Stimulated activated naive CD8-positive, alpha-beta T cell treated with anti-CD3 and anti-CD28 coated beads, Interleukin-15, amount 100 ng/mL, for 72 hours (primary cell): ENCODE measurements around the gene DPP6.
"Not testable (repeated sequence)": the region's sequence is repeated elsewhere in the genome, so short reads cannot be mapped to it uniquely, and the experiment has no call there.

ENCODE experiments used
- ATAC-seq: fragments of 150-1000 bp; cut with Tn5 transposase; 2 replicates; pipeline ENCODE4 v1.10.0; 2021; ENCODE audit warnings: mild to moderate bottlenecking, moderate library complexity
- DNase-seq, 2 donors: peaks; one replicate each; pipeline ENCODE4 v3.0.0; 2021 to 2022
- H3K27ac Mint-ChIP-seq, 2 donors: one replicate each; pipeline ENCODE4 v1.8.0; 2022; ENCODE audit warnings: mild to moderate bottlenecking in 2 of 2, mixed read lengths in 2 of 2, moderate library complexity in 2 of 2
- H3K27me3 Mint-ChIP-seq: one replicate; pipeline ENCODE4 v1.8.0; 2022; ENCODE audit warnings: mixed read lengths
- H3K4me1 Mint-ChIP-seq: one replicate; pipeline ENCODE4 v1.8.0; 2022; ENCODE audit warnings: mild to moderate bottlenecking, mixed read lengths
- H3K4me3 Mint-ChIP-seq, 2 donors: one replicate each; pipeline ENCODE4 v1.8.0; 2022; ENCODE audit warnings: mild to moderate bottlenecking in 2 of 2, mixed read lengths in 2 of 2, moderate library complexity in 1 of 2
- H3K9me3 Mint-ChIP-seq, 2 donors: one replicate each; pipeline ENCODE4 v1.8.0; 2022; ENCODE audit warnings: mixed read lengths in 2 of 2

The DPP6 gene

DNA sequence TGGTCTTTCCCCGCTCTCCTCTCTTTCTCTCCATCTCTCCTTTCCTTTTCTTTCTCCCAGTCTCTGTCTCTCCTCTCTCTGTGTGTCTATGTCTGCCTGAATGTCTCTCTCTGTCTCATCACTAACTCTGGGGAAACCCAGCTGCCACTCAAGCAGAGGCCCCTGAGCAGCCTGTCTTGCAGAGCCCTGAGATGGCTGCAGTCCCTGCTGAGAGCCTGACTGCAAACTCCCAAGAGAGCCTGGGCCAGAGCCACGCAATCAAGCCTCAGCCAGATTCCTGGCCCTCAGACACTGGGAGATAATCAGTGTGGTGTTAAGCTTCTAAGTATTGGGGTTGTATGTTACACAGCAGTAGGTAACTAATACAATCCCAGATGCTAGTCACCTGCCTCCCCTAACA lies 859.2 kb downstream of the DPP6 start:
- H3K27me3 Mint-ChIP-seq: peaks cover 52% of the 10 kb centered on the region
- H3K4me3 Mint-ChIP-seq: no peak overlapping the region
- peaks cover 15% of the 10 kb centered on the region for H3K4me1 Mint-ChIP-seq
- H3K9me3 Mint-ChIP-seq: peaks cover 5 to 11% of the 10 kb centered on the region in 2 donors
- ATAC-seq (no peak), DNase-seq (no peak)
- H3K27ac Mint-ChIP-seq: no peak overlapping the region

DNA sequence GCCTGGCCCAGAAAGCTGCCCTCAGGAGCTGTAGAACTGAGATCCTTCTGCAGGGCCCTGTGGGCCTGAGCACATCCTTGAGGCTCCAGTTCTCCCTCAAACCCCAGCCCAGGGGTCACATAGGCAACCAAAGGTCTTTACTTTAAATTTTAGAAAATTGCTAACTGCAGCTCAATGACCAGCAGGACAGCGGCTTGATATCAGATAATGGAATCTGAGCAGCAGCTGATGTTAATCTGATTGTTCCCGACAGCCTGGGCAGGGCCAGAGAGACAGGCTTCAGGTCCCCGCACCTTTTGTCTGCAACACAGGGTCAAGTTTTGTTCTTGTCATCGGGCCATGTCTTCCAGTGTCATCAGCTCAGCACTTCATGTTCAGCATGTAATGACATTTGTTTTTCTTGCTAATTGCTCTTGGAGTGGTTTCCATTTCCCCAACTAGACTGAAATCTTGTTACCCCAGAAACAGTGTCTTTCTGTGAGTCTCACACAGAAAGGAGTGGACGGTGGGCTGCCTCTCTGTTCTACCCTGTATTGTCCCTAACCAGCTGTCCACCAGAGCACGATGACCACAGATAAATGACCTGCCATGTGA lies 859.8 kb downstream of the DPP6 start:
- peaks cover 15% of the 10 kb centered on the region for H3K4me1 Mint-ChIP-seq
- ATAC-seq (no peak), DNase-seq (no peak)
- H3K4me3 Mint-ChIP-seq: no peak overlapping the region
- peaks cover 54% of the 10 kb centered on the region for H3K27me3 Mint-ChIP-seq
- H3K27ac Mint-ChIP-seq: no peak overlapping the region
- peaks cover 5 to 11% of the 10 kb centered on the region in 2 donors for H3K9me3 Mint-ChIP-seq

DNA sequence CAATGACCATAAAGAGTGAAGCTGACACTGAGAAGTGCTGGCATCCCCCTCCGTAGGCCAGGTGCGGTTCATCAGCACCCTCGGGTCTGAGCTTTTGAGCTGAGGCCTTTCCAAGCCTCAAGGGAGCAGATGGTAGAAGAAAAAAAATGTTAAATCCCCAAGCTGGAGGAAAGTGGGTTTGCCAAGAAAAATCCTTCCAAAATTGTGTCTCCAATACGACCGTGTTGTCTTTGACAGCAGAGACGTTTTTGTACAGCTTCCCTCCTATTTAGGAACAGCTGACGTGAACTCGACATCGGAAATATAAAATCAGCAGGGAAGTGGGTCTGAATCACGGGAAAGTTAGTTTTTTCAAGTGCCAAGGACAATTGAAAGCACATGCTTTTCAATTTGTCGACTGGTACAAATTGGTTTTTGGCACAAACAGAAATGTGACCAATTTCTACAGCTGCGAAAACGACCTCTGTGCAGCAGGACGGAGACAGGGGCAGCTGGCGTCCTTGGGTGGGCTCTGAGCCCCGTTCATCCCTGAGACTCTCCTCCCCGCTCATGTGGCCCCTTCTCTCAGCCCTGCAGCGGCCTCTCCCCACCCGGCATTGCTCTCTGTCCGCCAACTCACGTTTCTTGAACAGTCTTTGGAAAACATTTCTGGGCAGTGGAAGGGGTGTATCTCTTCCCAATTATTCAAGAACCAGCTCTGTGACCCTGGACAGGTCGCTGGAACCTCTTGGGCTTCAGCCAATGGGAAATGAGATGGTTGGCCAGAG lies 860.9 kb downstream of the DPP6 start:
- H3K27me3 Mint-ChIP-seq: peaks cover 51% of the 10 kb centered on the region
- no peak for ATAC-seq

DNA sequence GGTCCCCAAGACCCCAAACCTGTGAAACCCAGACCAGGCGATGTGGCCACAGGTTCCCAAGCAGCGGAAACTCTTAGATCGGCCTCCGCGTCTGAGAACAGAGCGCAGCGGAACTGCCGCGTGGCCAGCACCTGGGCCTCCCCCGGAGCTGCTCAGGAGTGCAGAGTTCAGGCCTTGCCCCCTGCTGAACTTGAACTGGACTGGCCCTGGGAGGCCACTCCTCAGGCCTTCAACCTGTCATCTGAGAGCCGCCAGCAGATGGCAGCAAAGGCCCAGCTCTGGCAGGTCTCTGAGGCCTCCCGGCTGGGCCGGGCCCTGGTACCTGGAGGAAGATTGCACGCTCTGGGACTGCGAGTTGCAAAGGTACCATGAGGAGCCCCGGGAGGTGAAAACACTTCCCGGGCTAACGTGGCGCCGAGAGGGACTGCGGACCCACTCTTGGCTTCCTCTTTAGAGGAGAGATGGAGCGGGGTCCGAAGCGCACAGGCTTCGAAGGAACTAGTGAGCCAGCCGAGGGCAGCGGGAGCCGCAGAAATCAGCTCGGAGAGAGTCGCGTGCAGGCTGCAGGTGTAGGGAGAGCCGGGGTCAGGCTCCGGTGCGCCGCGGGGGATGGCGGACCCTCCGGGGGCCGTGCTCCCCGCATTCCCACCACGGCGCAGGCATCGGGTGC lies 861.6 kb downstream of the DPP6 start:
- peaks cover 15% of the 10 kb centered on the region for H3K4me1 Mint-ChIP-seq
- peaks cover 50% of the 10 kb centered on the region for H3K27me3 Mint-ChIP-seq
- ATAC-seq: peak; percentile 91
- H3K4me3 Mint-ChIP-seq: peak overlapping the region; percentile 81 to 87
- H3K27ac Mint-ChIP-seq: peak overlapping the region in 1 of 2 donors; percentile 56
- DNase-seq: peak; percentile 84 to 87
- H3K9me3 Mint-ChIP-seq: peaks cover 5 to 11% of the 10 kb centered on the region in 2 donors

More for the DNA sequence above, 860.9 kb downstream of the DPP6 start:
- Mint-ChIP-seq H3K4me3 (no peak overlapping the region), H3K4me1 (peaks cover 15% of the 10 kb centered on the region), H3K27ac (no peak overlapping the region), H3K9me3 (peaks cover 5 to 11% of the 10 kb centered on the region in 2 donors)
- DNase-seq: no peak

DNA sequence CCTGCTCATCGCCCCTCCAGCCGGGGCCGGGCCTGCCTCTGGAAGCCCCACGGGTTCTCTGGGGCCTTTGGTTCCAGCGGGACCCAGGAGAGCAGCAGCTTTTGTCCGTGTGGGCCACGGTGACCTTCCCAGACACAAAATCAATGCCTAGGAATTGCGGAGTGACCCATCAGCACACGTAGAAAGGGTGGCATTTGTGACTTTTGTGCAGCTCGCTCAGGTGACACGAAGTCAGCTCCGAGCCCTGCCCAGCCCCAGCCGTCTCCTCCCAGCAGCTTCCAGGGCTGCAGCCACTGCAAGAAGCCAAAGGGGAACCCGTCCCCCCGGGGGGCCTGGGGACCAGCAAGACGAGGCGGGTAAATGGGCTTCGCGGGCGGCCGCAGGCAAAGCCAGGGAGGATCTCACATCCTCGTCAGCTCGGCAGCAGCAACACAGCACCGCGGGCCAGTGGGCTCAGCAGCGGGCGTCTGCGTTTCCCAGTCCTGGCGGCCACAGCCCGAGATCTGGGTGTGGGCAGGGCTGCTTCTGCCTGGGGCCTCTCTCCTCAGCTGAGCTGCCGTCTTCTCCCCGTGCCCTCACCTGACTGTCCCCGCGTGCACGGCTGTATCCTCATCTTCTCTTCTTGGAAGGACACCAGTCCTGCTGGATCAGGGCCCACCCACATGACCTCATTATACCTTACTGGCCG lies 862.3 kb downstream of the DPP6 start:
- H3K4me3 Mint-ChIP-seq: peak overlapping the region in 1 of 2 donors; percentile 66
- no peak overlapping the region for H3K27ac Mint-ChIP-seq
- DNase-seq: no peak
- peaks cover 5 to 11% of the 10 kb centered on the region in 2 donors for H3K9me3 Mint-ChIP-seq
- no peak for ATAC-seq
- H3K27me3 Mint-ChIP-seq: peaks cover 43% of the 10 kb centered on the region
- H3K4me1 Mint-ChIP-seq: peaks cover 15% of the 10 kb centered on the region

DNA sequence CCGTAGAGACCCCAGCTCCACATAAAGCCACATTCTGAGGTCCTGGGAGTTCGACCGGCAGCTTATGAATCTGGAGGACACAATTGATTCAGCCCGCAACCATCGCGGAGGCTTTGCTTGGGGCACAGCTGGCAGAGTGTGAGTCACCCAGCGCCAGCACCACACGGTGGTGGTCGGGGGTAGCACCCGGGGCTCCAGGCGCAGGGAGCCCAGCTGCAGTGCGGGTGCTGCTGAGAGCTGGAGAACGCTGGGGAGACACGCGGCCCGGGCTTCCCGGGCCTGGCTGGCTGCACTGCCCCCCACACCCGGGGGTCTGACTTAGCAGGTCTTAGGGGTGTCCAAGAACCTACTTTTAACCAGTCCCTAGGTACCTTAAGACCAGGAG lies 862.8 kb downstream of the DPP6 start:
- Mint-ChIP-seq H3K27ac (no peak overlapping the region), H3K4me3 (peak overlapping the region in 1 of 2 donors; percentile 66), H3K9me3 (peaks cover 5 to 11% of the 10 kb centered on the region in 2 donors), H3K27me3 (peaks cover 40% of the 10 kb centered on the region), H3K4me1 (peaks cover 15% of the 10 kb centered on the region)
- no peak for DNase-seq
- no peak for ATAC-seq

DNA sequence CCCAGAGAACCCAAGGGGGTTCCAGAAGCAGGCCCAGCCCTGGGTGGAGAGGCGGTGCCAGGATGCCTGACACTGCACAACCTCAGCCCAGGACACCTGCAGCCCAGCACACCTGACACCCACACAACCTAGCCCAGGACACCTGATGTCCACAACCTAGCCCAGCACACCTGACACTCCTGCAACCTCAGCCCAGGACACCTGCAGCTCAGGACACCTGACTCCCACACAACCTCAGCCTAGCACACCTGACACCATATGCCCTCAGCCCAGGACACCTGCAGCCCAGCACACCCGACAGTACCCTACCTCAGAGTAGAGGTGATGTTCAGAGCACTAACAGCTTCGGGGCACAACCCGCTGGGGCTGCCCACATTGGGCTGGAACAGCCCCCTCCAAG lies 863.4 kb downstream of the DPP6 start:
- H3K4me3 Mint-ChIP-seq: no peak overlapping the region
- no peak for DNase-seq
- no peak for ATAC-seq
- H3K27me3 Mint-ChIP-seq: peaks cover 40% of the 10 kb centered on the region
- peaks cover 5 to 11% of the 10 kb centered on the region in 2 donors for H3K9me3 Mint-ChIP-seq
- H3K4me1 Mint-ChIP-seq: peaks cover 15% of the 10 kb centered on the region
- no peak overlapping the region for H3K27ac Mint-ChIP-seq

DNA sequence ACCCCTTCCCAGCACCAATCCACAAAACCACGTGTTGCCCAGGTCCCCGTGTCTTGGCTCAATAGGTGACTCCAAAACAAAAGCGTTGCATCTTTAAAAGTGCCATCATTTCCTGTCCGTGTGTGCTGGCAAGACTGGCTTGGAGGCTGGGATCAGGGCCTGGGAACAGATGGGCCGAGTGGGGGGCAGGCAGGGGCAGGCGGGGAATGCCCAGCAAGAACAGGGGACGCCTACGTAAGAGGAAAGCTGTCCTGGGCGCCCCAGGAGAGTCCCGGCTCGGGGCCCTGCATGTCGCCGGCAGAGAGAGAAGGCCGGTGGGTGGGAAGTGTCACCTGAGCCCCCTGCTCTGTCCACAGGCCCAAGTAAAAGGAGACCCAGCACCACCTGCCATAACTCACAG lies 864.2 kb downstream of the DPP6 start:
- peaks cover 2 to 3% of the 10 kb centered on the region in 2 donors for H3K9me3 Mint-ChIP-seq
- ATAC-seq (no peak), DNase-seq (no peak)
- H3K4me1 Mint-ChIP-seq: peaks cover 15% of the 10 kb centered on the region
- H3K27ac Mint-ChIP-seq: no peak overlapping the region
- no peak overlapping the region for H3K4me3 Mint-ChIP-seq
- peaks cover 40% of the 10 kb centered on the region for H3K27me3 Mint-ChIP-seq

DNA sequence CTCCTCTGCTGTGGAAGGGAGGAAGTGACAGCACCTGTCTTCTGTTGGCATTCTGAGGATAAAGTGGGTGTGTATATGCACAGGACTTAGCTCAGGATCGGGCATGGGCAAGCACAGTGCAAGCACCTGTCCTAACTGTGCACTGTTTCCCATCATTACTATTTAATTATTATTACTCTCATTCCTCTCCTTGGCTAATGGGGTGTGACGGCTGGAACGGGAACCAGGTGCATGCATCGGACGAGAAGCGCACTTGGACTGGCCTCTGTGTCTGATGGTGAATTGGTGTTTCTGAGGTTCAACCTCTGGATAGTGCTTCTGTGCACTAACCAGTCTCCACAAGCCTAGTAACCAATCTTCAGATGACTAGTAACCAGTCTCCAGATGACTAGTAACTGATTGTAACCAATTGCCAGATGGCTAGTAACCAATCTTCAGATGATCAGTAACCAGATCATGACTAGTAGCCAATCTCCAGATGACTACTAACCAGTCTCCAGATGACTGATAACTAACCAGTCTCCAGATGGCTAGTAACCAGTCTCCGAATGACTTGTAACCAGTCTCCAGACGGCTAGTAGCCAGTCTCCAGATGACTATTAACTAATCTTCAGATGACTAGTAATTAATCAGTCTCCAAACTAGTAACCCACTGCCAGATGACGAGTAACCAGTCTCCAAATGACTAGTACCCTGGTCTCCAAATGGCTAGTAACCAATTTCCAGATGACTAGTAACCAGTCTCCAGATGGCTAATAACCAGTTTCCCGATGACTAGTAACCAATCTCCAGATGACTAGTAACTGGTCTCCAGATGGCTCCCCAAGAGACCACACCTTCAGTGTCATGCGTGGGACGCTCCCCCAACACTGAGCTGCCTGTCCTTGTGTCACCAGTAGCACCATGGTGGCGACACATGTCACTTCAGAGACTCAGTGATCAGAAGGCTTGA lies 864.9 kb downstream of the DPP6 start:
- H3K27me3 Mint-ChIP-seq: peaks cover 40% of the 10 kb centered on the region
- H3K27ac Mint-ChIP-seq: no peak overlapping the region
- peaks cover 15% of the 10 kb centered on the region for H3K4me1 Mint-ChIP-seq
- no peak for DNase-seq
- H3K4me3 Mint-ChIP-seq: no peak overlapping the region
- H3K9me3 Mint-ChIP-seq: no peaks in the 10 kb centered on the region
- no peak for ATAC-seq

DNA sequence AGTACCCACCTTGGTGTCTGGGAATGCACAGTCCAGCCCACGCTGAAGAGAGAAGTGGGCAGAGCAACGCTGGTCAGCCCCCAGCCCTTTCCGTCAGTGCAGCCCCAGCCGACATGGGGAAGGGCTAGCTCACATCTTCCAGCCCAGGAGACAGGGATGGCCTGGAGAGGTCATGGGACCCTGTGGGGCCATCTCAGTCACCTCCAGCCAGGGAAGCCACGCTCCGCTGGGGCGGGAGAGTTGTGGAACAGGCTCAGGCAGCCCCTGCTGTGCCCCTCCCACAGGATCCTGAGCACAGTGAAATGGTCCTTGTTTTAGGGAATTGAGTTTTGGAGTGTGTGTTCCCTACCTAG lies 865.6 kb downstream of the DPP6 start:
- no peak overlapping the region for H3K4me3 Mint-ChIP-seq
- peaks cover 40% of the 10 kb centered on the region for H3K27me3 Mint-ChIP-seq
- peaks cover 15% of the 10 kb centered on the region for H3K4me1 Mint-ChIP-seq
- no peak for ATAC-seq
- DNase-seq: no peak
- H3K9me3 Mint-ChIP-seq: no peaks in the 10 kb centered on the region
- H3K27ac Mint-ChIP-seq: no peak overlapping the region

DNA sequence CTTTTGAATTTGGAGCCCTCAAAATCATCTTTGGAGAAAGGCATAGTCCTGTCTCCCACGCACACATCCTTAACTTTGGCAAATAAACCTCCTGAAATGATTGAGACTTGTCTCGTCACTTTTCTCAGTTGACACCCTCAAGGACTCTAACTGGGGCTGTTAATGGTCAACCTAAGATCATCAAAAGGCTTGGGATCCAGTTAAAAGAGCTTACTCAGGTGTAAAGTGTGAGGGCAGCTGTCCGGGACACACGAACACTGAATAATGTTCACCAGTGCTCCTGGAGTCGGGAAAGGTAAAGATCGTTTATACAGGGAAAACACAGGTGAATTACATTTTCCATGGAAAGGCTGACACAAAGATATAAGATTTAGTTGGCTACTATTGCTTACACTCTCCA lies 866.1 kb downstream of the DPP6 start:
- no peaks in the 10 kb centered on the region for H3K9me3 Mint-ChIP-seq
- no peak overlapping the region for H3K27ac Mint-ChIP-seq
- DNase-seq: no peak
- peaks cover 40% of the 10 kb centered on the region for H3K27me3 Mint-ChIP-seq
- H3K4me1 Mint-ChIP-seq: peaks cover 15% of the 10 kb centered on the region
- ATAC-seq: no peak
- H3K4me3 Mint-ChIP-seq: no peak overlapping the region

DNA sequence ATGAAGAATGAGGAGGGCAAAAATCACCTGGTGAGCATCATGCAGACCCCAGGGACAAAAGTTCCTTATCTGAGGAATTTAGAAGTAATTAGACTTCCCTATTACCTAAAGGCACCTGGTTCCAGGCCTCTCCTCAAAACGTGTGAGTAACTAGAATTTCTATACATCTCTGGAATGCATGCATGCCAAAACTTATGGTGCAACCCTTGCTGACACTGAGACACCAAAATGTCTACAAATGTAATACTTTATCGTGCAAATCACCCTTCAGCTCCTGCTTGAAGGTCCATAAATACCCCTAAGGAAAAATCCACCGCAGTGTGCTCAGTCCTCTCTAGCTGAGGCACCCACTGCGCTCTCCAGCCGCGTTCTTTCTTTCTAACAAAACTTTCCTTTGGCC lies 866.5 kb downstream of the DPP6 start:
- H3K4me1 Mint-ChIP-seq: peaks cover 12% of the 10 kb centered on the region
- H3K27ac Mint-ChIP-seq: no peak overlapping the region
- H3K9me3 Mint-ChIP-seq: no peaks in the 10 kb centered on the region
- ATAC-seq: no peak
- DNase-seq: no peak
- no peak overlapping the region for H3K4me3 Mint-ChIP-seq
- H3K27me3 Mint-ChIP-seq: peaks cover 37% of the 10 kb centered on the region

DNA sequence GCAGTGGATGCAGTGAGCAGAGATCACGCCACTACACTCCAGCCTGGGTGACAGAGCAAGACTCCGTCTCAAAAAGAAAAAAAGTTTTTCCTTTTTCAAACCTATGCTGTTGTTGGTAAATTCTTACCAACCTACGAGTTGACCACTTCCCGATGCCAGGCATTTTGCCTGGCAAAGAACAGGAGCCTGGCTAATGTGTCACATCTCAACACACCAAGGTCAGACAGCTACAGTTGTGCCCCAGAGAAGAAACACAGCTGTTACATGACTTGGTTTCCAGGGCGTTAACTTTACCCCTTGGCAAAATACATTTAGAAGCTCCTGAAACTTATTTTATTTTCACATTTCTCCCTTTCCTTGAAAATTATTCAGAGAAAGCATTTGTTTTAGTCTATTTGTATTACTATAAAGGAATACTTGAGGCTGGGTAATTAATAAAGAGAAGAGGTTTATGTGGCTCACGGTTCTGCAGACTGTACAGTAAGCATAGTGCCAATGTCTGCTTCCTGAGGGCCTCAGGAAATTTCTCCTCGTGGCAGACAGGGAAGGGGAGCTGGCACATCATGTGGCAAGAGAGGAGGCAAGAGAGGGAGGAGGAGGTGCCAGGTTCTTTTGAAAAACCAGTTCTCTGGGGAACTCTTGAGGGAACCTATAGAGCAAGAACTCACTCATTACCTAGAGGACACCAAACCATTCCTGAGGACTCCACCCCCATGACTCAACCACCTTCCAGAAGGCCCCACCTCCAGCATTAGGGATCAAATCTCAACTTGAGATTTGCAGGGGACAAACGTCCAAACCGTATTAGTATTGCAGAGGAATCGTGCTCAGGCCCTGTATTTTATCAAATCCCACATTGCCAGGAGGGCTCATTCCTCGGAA lies 867.4 kb downstream of the DPP6 start:
- ATAC-seq (no peak), DNase-seq (no peak)
- peaks cover 28% of the 10 kb centered on the region for H3K27me3 Mint-ChIP-seq
- peaks cover 4% of the 10 kb centered on the region for H3K4me1 Mint-ChIP-seq
- H3K9me3 Mint-ChIP-seq: no peaks in the 10 kb centered on the region
- no peak overlapping the region for H3K27ac Mint-ChIP-seq
- H3K4me3 Mint-ChIP-seq: no peak overlapping the region

DNA sequence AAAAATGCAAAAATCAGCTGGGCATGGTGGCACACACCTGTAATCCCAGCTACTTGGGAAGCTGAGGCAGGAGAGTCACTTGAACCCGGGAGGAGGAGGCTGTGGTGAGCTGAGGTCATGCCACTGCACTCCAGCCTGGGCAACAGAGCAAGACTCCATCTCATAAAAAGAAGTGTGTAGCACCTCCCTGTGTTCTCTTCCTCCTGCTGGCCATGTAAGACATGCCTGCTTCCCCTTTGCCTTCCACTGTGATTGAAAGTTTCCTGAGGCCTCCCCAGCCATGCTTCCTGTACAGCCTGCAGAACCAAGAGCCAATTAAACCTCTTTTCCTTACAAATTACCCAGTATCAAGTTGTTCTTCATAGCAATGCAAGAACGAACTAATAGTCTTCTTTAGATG lies 870.3 kb downstream of the DPP6 start:
- DNase-seq: not testable (repeated sequence)

More for the DNA sequence above, 870.3 kb downstream of the DPP6 start:
- H3K27me3 Mint-ChIP-seq, H3K4me3 Mint-ChIP-seq, H3K9me3 Mint-ChIP-seq, H3K4me1 Mint-ChIP-seq, ATAC-seq, H3K27ac Mint-ChIP-seq: not testable (repeated sequence)
